ENCODE results near the gene CALB2. TPM values are rescaled to one million over a fixed set of nuclear protein-coding genes. Genes with fewer than 3 reads are reported as not detected.

CALB2 gene
- total and polyA plus RNA-seq, 2 experiments from 2014 or later = 2.4 to 4.2 TPM

GRCh38 chr16:71404364-71404763 lies 45.8 kb downstream of the CALB2 start (continued):
- no peak for TF ChIP-seq ETS1 (IDR thresholded peaks at IDR 0.05)
- no peak for TF ChIP-seq EZH2phosphoT487 (IDR thresholded peaks at IDR 0.05; ENCODE audit: unreplicated experiment)
- TF ChIP-seq STAT1 (IDR thresholded peaks at IDR 0.05; ENCODE audit: unreplicated experiment) = no peak
- no peak for TF ChIP-seq ZNF114 (CRISPR knock-in tag; IDR thresholded peaks at IDR 0.05)

- peaks cover 12% of the 10 kb centered on the region for H3K4me1 ChIP-seq (ENCODE audit: insufficient read depth)
- H3K36me3 Mint-ChIP-seq (ENCODE audit: low read depth) = peaks cover 12% of the 10 kb centered on the region
- no peak overlapping the region for H3K4me2 ChIP-seq
- no peaks in the 10 kb centered on the region; the same call in 1 of the 2 replicates for H3K36me3 ChIP-seq (ENCODE audit: insufficient read depth)
- H2AFZ ChIP-seq = no peak overlapping the region
- no peaks in the 10 kb centered on the region for H3F3A ChIP-seq (replicated peaks; ENCODE audit: low read depth)
- H3K27ac Mint-ChIP-seq = no peak overlapping the region
- H3K9me3 Mint-ChIP-seq = peaks cover 22% of the 10 kb centered on the region
- H3K9me2 ChIP-seq (ENCODE audit: insufficient read depth) = no peaks in the 10 kb centered on the region
- TF ChIP-seq POLR2AphosphoS5 (IDR thresholded peaks at IDR 0.05; ENCODE audit: low read depth) (no peak), STAT1 (IDR thresholded peaks at IDR 0.05; ENCODE audit: unreplicated experiment) (no peak), ZNF331 (CRISPR knock-in tag; IDR thresholded peaks at IDR 0.05; ENCODE audit: low read depth) (no peak), ZNF114 (CRISPR knock-in tag; IDR thresholded peaks at IDR 0.05) (no peak), ETS1 (IDR thresholded peaks at IDR 0.05) (no peak), NANOG (IDR thresholded peaks at IDR 0.05; ENCODE audit: borderline replicate concordance) (no peak), CREB1 (CRISPR knock-in tag; IDR thresholded peaks at IDR 0.05; ENCODE audit: low read depth) (no peak), EZH2phosphoT487 (IDR thresholded peaks at IDR 0.05; ENCODE audit: unreplicated experiment) (no peak)
- ATAC-seq (no peak), DNase-seq (ENCODE audit: low spot score) (no peak)
- no peaks in the 10 kb centered on the region for H4K20me1 ChIP-seq (replicated peaks; ENCODE audit: insufficient read depth)
- H3K79me2 ChIP-seq (replicated peaks; ENCODE audit: insufficient read depth) = no peaks in the 10 kb centered on the region
- no peak overlapping the region for H3K27ac ChIP-seq (ENCODE audit: low read depth)
- H3K4me3 ChIP-seq = no peak overlapping the region
- no peak overlapping the region for H3K4me3 Mint-ChIP-seq
- peaks cover 8% of the 10 kb centered on the region for H3K27me3 Mint-ChIP-seq (ENCODE audit: insufficient read depth, low read depth, poor library complexity)
- peaks cover 10% of the 10 kb centered on the region for H3K4me1 Mint-ChIP-seq
- no peaks in the 10 kb centered on the region for H3K27me3 ChIP-seq (ENCODE audit: insufficient read depth)
Observed at GRCh38 chr16:71406316-71406715, 47.8 kb downstream of the CALB2 start.

- Mint-ChIP-seq H3K36me3 (ENCODE audit: low read depth) (peaks cover 12% of the 10 kb centered on the region), H3K27ac (no peak overlapping the region), H3K9me3 (peaks cover 22% of the 10 kb centered on the region), H3K4me3 (no peak overlapping the region), H3K4me1 (peaks cover 6% of the 10 kb centered on the region), H3K27me3 (ENCODE audit: insufficient read depth, low read depth, poor library complexity) (peaks cover 5% of the 10 kb centered on the region)
- Histone ChIP-seq H3K27ac (ENCODE audit: low read depth) (no peak overlapping the region), H3K79me2 (replicated peaks; ENCODE audit: insufficient read depth) (no peaks in the 10 kb centered on the region), H3F3A (replicated peaks; ENCODE audit: low read depth) (no peaks in the 10 kb centered on the region), H2AFZ (no peak overlapping the region), H3K4me1 (ENCODE audit: insufficient read depth) (peaks cover 8% of the 10 kb centered on the region), H3K36me3 (ENCODE audit: insufficient read depth) (no peaks in the 10 kb centered on the region; the same call in 1 of the 2 replicates), H4K20me1 (replicated peaks; ENCODE audit: insufficient read depth) (no peaks in the 10 kb centered on the region), H3K27me3 (ENCODE audit: insufficient read depth) (no peaks in the 10 kb centered on the region), H3K9me2 (ENCODE audit: insufficient read depth) (no peaks in the 10 kb centered on the region), H3K4me2 (no peak overlapping the region), H3K4me3 (no peak overlapping the region)
- DNase-seq (ENCODE audit: low spot score) (no peak), ATAC-seq (no peak)
- TF ChIP-seq EZH2 (IDR thresholded peaks at IDR 0.05; ENCODE audit: low read depth, unreplicated experiment) (no peak), REST (IDR thresholded peaks at IDR 0.05; ENCODE audit: unreplicated experiment) (no peak), POLR2AphosphoS5 (IDR thresholded peaks at IDR 0.05; ENCODE audit: low read depth) (no peak), JUNB (IDR thresholded peaks at IDR 0.05; ENCODE audit: unreplicated experiment) (no peak), ETS1 (IDR thresholded peaks at IDR 0.05) (no peak), STAT1 (IDR thresholded peaks at IDR 0.05; ENCODE audit: unreplicated experiment) (no peak), ZNF331 (CRISPR knock-in tag; IDR thresholded peaks at IDR 0.05; ENCODE audit: low read depth) (no peak), CTCF (conservative IDR thresholded peaks at IDR 0.05; ENCODE audit: low read depth in 2 of 2) (no peak), ZNF114 (CRISPR knock-in tag; IDR thresholded peaks at IDR 0.05) (no peak), CREB1 (CRISPR knock-in tag; IDR thresholded peaks at IDR 0.05; ENCODE audit: low read depth) (no peak), EZH2phosphoT487 (IDR thresholded peaks at IDR 0.05; ENCODE audit: unreplicated experiment) (no peak), NANOG (IDR thresholded peaks at IDR 0.05; ENCODE audit: borderline replicate concordance) (no peak)
Observed at GRCh38 chr16:71406724-71407123, 48.2 kb downstream of the CALB2 start.
